Fibroblast of peridontal ligament (primary cell): ENCODE results near the gene LGALS9B.
"Not testable (repeated sequence)": the region's sequence is repeated elsewhere in the genome, so short reads cannot be mapped to it uniquely, and the experiment has no call there.

Source experiments
- DNase-seq: peaks from one replicate; pipeline ENCODE4 v3.0.0-alpha.2; 2010; ENCODE audit errors: extremely low read depth

The LGALS9B gene

DNA sequence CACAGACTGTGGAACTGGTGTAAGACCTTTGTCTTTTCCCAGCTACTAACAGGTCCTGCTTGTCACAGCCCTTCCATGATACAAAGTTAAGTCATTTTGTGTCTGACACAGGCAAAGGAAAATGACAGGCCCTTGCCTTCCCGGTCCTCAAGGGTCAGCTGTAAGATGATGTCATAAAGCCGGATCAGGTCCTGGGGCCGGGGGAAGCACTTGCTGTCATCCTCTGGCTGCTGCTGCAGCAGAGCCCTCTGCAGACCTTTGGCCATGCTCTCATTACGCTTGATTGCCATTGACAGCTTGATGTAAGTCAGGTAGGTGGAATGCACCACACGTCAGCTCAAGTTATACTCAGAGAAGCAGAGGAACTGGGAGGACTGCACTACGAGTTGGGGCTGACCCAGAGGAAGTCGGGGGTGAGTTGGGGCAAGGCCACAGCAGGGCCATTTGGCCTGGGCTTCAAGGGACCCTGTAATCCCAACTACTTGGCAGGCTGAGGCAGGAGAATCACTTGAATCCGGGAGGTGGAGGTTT, 50.9 kb downstream of the LGALS9B start:
- not testable (repeated sequence) for DNase-seq

DNA sequence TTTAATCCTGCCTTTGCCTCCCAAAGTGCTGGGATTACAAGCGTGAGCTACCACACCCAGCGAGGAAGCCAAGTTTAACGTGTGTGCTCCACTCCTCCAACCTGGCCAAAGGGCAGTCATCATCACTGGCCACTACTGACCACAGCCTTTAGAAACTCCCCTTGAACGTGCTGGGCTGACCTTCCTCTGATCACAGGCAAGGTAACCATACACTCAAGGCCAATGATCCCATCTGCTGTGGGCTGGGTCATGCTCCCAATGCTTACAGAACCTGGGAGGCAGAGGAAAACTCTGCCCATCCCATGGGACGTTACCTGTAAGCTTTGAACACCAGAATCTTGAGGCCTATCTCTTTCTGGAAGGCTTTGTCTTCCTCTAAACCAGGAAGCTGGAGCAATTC, 51.9 kb downstream of the LGALS9B start:
- DNase-seq, result not testable (repeated sequence)

DNA sequence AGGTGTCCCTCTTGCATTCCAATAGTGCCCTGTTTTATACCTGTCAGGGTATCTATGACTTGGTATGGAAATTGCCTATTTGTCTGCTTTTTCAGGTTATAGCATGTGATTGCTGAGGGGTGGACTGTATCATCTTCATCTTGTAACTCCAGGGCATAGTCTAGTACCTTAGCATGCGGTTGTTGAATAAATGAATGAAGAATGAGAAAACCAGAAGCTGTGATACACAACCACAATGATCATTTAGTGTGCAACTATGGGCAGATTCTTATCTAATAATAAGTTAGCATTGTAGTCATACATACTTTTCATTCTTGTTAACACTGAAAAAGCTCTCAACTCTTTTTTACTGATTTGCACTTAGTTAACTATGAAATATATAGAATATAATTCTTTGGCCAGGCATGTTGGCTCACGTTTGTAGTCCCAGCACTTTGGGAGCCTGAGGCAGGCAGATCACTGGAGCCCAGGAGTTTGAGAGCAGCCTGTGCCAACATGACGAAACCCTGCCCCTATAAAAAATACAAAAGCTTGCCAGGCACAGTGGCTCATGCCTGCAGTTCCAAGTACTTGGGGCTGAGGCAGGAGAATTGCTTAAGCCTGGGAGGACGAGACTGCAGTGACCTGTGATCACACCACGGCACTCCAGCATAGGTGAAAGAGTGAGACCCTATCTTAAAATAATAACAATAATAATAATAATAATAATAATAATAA, 65.9 kb downstream of the LGALS9B start:
- not testable (repeated sequence) for DNase-seq

DNA sequence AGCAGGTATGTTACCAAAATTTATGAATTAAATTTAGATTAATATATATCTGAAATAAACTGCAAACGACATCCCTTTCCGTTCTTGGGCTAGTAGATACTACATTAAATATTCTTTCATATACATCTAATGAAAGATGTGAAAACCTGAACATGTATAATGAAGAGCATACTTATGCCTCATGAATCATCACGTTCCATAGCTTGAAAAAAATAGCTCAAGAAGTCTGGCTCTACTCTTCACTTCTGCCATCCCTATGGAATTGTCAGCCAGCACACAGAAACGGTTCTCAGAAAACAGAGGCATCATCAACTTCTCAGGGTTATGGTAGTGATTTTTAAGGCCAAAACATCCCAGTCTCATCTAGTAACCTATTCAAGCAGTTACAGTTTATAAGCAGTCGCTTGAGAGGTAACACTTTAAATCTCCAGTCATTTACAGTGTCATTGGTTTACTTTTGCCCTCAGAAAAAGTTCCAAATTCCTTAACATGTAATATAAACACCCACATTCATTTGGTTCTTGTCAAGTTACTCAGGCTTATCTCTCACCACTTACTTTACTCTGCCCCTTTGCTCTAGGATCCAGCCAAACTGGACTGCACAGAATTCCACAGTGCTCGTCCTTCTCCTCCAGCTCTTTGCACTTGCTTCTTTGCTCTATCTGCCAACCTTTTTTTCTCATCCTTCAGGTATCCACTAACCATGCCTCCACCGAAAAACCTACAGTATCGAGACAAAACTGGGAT, 66.6 kb downstream of the LGALS9B start:
- DNase-seq, result peak; percentile 1
